ENCODE measurements around the gene NRIP3.

DNA sequence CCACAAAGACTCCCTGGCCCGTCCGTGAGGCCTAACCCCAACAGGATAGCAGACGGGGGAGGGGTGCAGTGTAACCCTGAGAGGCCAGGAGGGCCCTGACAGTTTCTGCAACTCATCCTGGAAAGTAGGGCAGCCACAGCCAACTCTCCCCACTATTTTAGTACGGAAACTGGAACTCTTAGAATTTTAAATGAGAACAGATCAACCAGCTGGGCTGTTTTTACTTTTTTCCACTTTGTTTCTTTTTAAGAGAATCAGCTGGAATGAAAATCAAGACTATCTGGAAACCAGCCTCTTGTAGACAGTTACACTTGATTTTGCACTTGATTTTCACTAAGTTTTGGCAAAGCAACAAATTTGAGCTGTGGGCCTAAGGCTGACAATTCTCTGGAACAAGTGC lies 42.7 kb upstream of the NRIP3 start:
- no peak for TF ChIP-seq PPARA (CRISPR knock-in tag; IDR thresholded peaks at IDR 0.05; ENCODE audit: borderline replicate concordance)
- no peak for TF ChIP-seq CSDC2 (CRISPR knock-in tag; IDR thresholded peaks at IDR 0.05)
- no peak for TF ChIP-seq ZFP3 (CRISPR knock-in tag; IDR thresholded peaks at IDR 0.05)
- TF ChIP-seq RARB (CRISPR knock-in tag; IDR thresholded peaks at IDR 0.05) = no peak
- TF ChIP-seq, protein P1, sequence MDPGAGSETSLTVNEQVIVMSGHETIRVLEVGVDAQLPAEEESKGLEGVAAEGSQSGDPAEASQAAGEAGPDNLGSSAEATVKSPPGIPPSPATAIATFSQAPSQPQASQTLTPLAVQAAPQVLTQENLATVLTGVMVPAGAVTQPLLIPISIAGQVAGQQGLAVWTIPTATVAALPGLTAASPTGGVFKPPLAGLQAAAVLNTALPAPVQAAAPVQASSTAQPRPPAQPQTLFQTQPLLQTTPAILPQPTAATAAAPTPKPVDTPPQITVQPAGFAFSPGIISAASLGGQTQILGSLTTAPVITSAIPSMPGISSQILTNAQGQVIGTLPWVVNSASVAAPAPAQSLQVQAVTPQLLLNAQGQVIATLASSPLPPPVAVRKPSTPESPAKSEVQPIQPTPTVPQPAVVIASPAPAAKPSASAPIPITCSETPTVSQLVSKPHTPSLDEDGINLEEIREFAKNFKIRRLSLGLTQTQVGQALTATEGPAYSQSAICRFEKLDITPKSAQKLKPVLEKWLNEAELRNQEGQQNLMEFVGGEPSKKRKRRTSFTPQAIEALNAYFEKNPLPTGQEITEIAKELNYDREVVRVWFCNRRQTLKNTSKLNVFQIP (CRISPR knock-in tag; IDR thresholded peaks at IDR 0.05; ENCODE audit: borderline replicate concordance, low read depth) = no peak
- TF ChIP-seq, protein P2, sequence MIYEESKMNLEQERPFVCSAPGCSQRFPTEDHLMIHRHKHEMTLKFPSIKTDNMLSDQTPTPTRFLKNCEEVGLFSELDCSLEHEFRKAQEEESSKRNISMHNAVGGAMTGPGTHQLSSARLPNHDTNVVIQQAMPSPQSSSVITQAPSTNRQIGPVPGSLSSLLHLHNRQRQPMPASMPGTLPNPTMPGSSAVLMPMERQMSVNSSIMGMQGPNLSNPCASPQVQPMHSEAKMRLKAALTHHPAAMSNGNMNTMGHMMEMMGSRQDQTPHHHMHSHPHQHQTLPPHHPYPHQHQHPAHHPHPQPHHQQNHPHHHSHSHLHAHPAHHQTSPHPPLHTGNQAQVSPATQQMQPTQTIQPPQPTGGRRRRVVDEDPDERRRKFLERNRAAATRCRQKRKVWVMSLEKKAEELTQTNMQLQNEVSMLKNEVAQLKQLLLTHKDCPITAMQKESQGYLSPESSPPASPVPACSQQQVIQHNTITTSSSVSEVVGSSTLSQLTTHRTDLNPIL (CRISPR knock-in tag; IDR thresholded peaks at IDR 0.05; ENCODE audit: low read depth) = no peak
- no peak for TF ChIP-seq ZC3H10 (CRISPR knock-in tag; IDR thresholded peaks at IDR 0.05)
- no peak for TF ChIP-seq ESRRG (CRISPR knock-in tag; IDR thresholded peaks at IDR 0.05)
- TF ChIP-seq ARNTL (CRISPR knock-in tag; IDR thresholded peaks at IDR 0.05; ENCODE audit: borderline replicate concordance, low read depth) = no peak
- TF ChIP-seq ISL1 (CRISPR knock-in tag; IDR thresholded peaks at IDR 0.05) = no peak
- TF ChIP-seq, protein P3, sequence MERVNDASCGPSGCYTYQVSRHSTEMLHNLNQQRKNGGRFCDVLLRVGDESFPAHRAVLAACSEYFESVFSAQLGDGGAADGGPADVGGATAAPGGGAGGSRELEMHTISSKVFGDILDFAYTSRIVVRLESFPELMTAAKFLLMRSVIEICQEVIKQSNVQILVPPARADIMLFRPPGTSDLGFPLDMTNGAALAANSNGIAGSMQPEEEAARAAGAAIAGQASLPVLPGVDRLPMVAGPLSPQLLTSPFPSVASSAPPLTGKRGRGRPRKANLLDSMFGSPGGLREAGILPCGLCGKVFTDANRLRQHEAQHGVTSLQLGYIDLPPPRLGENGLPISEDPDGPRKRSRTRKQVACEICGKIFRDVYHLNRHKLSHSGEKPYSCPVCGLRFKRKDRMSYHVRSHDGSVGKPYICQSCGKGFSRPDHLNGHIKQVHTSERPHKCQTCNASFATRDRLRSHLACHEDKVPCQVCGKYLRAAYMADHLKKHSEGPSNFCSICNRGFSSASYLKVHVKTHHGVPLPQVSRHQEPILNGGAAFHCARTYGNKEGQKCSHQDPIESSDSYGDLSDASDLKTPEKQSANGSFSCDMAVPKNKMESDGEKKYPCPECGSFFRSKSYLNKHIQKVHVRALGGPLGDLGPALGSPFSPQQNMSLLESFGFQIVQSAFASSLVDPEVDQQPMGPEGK (CRISPR knock-in tag; IDR thresholded peaks at IDR 0.05; ENCODE audit: borderline replicate concordance) = no peak
- TF ChIP-seq ZFP30 (CRISPR knock-in tag; IDR thresholded peaks at IDR 0.05) = no peak
- no peak for TF ChIP-seq SNAI2 (CRISPR knock-in tag; IDR thresholded peaks at IDR 0.05)
